Chondrocyte (in vitro differentiated cells): ENCODE measurements around the gene PLCH1. TPM values are rescaled to one million over a fixed set of nuclear protein-coding genes. Genes with fewer than 3 reads are reported as not detected.

Experiments used
- DNase-seq: peaks from one replicate; pipeline ENCODE4 v3.0.0; 2021; ENCODE audit warnings: mixed read lengths, low spot score
- H3K27ac Mint-ChIP-seq: one replicate; pipeline ENCODE4 v1.8.0; 2021; ENCODE audit warnings: mild to moderate bottlenecking, moderate library complexity, mixed read lengths; ENCODE audit not compliant: unreplicated experiment
- H3K27me3 Mint-ChIP-seq: 2 replicates; pipeline ENCODE4 v1.8.0; 2021; ENCODE audit warnings: low read depth, mixed read lengths
- H3K36me3 Mint-ChIP-seq: 2 replicates; pipeline ENCODE4 v1.8.0; 2021; ENCODE audit warnings: low read depth, mixed read lengths
- H3K4me1 Mint-ChIP-seq: 2 replicates; pipeline ENCODE4 v1.8.0; 2021; ENCODE audit warnings: low read depth, mild to moderate bottlenecking, mixed read lengths
- H3K4me3 Mint-ChIP-seq: one replicate; pipeline ENCODE4 v1.8.0; 2021; ENCODE audit warnings: mild to moderate bottlenecking, moderate library complexity, mixed read lengths; ENCODE audit not compliant: unreplicated experiment
- H3K9me3 Mint-ChIP-seq: 2 replicates; pipeline ENCODE4 v1.8.0; 2021; ENCODE audit warnings: low read depth, mixed read lengths
- CTCF ChIP-seq: fragments of 200-600 bp; sonication (generic); IDR thresholded peaks from 2 replicates; pipeline ENCODE4 v1.5.0; 2021; ENCODE audit warnings: antibody characterized with exemption, mild to moderate bottlenecking, moderate library complexity
- total RNA-seq: library from RNA; stranded (reverse); gene quantifications from 3 replicates; pipeline ENCODE4 v1.2.1, GENCODE V29; 2021

Gene PLCH1
- total RNA-seq, 1 donor from 2014 or later: 0.17 TPM

- DNase-seq: no peak
- Mint-ChIP-seq H3K27me3 (no peaks in the 10 kb centered on the region), H3K27ac (no peak overlapping the region), H3K36me3 (no peaks in the 10 kb centered on the region), H3K4me3 (no peak overlapping the region), H3K4me1 (peaks cover 7% of the 10 kb centered on the region), H3K9me3 (no peaks in the 10 kb centered on the region)
- TF ChIP-seq CTCF: peak; percentile 83
Measured at GRCh38 chr3:155753038-155753639, 8.3 kb upstream of the PLCH1 start.

DNA sequence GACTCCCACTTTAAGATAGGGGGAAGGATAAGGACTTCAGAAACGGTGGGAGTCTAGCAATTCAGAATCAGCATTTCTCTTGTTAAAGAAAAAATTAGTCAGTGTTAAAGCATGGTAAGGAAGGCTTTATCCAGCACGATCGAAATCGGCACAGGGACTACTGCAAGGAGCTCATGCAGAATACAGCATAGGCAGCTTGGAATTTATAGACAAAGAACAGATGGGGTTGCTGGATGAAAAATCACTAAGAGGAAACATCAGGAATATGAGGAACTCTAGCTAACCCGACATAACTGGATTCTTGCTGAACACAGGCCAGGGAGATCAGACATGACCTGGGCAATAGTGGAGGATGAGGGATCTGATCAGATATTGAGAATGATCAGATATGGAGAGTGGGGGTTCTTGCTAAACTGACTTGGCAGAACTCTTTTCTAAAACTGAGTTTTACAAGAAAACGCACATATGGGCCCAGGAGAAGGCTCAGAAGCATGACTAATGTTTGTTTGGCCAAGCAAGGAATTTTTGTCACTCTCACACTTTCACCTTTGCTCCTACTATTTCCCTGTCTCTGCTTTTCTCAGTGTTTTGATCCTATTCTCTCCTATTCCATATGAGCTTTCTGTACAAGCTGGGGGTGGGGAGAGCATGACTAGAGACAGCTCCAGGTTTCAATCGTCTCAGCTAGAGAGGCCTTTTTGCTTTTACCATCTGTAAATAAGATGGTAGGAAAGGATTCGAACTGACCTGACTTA is 3.9 kb upstream of the PLCH1 start:
- Mint-ChIP-seq H3K27ac (no peak overlapping the region), H3K9me3 (no peaks in the 10 kb centered on the region), H3K27me3 (peaks cover 11% of the 10 kb centered on the region), H3K4me3 (no peak overlapping the region), H3K36me3 (no peaks in the 10 kb centered on the region), H3K4me1 (peaks cover 25% of the 10 kb centered on the region)
- DNase-seq: no peak
- no peak for TF ChIP-seq CTCF

- no peak for DNase-seq
- no peak for TF ChIP-seq CTCF
- no peaks in the 10 kb centered on the region for H3K36me3 Mint-ChIP-seq
- no peaks in the 10 kb centered on the region for H3K9me3 Mint-ChIP-seq
- peaks cover 28% of the 10 kb centered on the region for H3K4me1 Mint-ChIP-seq
- H3K27ac Mint-ChIP-seq: no peak overlapping the region
- peaks cover 18% of the 10 kb centered on the region for H3K27me3 Mint-ChIP-seq
- H3K4me3 Mint-ChIP-seq: no peak overlapping the region
Measured at GRCh38 chr3:155747946-155748290, 3.0 kb upstream of the PLCH1 start.

DNA sequence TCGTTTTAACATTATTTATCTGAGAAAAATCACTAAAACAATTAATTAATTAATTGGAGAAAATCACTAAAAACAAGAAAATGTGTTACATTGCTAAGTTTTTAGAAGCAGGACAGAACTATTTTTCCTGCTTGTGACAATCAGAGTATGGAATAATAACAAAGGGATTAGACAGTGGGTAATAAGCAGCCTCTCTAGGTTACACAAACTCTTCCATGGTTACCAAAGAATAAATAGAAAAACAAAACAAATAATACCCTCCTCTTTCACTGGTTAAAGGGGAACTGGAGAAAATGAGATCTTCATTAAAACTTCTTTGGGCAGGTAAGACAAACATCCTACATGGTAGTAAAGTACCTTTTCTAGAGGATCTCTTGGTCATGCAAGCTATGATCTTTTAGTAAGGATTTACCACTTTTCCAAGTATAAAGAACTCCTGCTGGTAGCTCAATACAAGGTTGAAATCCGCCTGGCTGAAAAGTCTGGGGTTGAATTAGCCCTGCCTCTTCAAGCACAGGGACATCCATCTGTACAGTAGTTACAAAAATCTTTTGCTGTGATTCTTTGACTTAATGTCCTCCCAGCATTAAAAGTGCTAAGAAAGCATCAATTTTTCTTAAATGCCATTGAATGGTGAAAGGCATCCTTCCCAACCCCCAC is 2.5 kb upstream of the PLCH1 start:
- Mint-ChIP-seq H3K4me3 (no peak overlapping the region), H3K9me3 (no peaks in the 10 kb centered on the region), H3K27ac (no peak overlapping the region), H3K27me3 (peaks cover 23% of the 10 kb centered on the region), H3K4me1 (peaks cover 28% of the 10 kb centered on the region), H3K36me3 (no peaks in the 10 kb centered on the region)
- TF ChIP-seq CTCF: no peak
- no peak for DNase-seq

GRCh38 chr3:155746703-155747102 is 1.8 kb upstream of the PLCH1 start:
- H3K36me3 Mint-ChIP-seq: no peaks in the 10 kb centered on the region
- peaks cover 25% of the 10 kb centered on the region for H3K27me3 Mint-ChIP-seq
- H3K9me3 Mint-ChIP-seq: no peaks in the 10 kb centered on the region
- no peak overlapping the region for H3K27ac Mint-ChIP-seq
- no peak overlapping the region for H3K4me3 Mint-ChIP-seq
- peaks cover 28% of the 10 kb centered on the region for H3K4me1 Mint-ChIP-seq
- no peak for TF ChIP-seq CTCF
- DNase-seq: no peak
